Measurements from ENCODE around the gene CNBP.

DNA sequence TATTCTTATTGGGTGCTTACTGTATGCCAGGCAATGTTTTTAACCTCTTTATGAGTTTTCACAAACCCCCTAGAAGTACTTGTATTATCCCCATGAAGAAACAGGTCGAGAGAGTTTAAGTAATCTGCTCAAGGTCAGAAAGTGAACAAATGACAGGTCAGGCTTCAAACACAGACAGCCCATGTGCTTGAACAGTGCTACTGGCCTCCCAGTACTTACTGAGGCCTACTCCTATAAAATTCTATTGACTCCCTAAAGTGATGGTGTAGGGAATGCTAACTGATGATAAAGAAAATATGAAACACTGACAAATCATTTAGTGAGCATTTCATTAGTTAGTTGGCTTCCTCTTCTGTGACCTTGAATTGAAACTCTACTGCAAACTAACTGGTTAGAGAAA is 4.2 kb upstream of the CNBP start:
- TF ChIP-seq POLR2AphosphoS5 (IDR thresholded peaks at IDR 0.05) = no peak
- TF ChIP-seq, protein P1, sequence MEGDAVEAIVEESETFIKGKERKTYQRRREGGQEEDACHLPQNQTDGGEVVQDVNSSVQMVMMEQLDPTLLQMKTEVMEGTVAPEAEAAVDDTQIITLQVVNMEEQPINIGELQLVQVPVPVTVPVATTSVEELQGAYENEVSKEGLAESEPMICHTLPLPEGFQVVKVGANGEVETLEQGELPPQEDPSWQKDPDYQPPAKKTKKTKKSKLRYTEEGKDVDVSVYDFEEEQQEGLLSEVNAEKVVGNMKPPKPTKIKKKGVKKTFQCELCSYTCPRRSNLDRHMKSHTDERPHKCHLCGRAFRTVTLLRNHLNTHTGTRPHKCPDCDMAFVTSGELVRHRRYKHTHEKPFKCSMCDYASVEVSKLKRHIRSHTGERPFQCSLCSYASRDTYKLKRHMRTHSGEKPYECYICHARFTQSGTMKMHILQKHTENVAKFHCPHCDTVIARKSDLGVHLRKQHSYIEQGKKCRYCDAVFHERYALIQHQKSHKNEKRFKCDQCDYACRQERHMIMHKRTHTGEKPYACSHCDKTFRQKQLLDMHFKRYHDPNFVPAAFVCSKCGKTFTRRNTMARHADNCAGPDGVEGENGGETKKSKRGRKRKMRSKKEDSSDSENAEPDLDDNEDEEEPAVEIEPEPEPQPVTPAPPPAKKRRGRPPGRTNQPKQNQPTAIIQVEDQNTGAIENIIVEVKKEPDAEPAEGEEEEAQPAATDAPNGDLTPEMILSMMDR (IDR thresholded peaks at IDR 0.05) = no peak
- no peak for TF ChIP-seq EP300 (IDR thresholded peaks at IDR 0.05; ENCODE audit: low read depth)
- TF ChIP-seq POLR2A (IDR thresholded peaks at IDR 0.05) = no peak

Data from transverse colon (tissue), 4 donors.